Transverse colon (tissue), 3 donors: Measurements from ENCODE around the gene IL17RB.

Source experiments
- CTCF ChIP-seq, 5 experiments: fragments of 200-600 bp in 3 of 5; fragments of 450-650 bp in 2 of 5; sonication (generic) in 3 of 5; IDR thresholded peaks; 1 replicate in 2 of 5; 2 replicates in 3 of 5; pipeline ENCODE4 v1.5.1; 2016 to 2017; ENCODE audit warnings: antibody characterized with exemption in 5 of 5, inconsistent platforms in 3 of 5, mild to moderate bottlenecking in 2 of 5, moderate library complexity in 1 of 5
- EP300 ChIP-seq: sonication (generic); formaldehyde crosslinking; IDR thresholded peaks from one replicate; pipeline ENCODE4 v1.6.1; 2017; ENCODE audit warnings: antibody characterized with exemption, low read depth

DNA sequence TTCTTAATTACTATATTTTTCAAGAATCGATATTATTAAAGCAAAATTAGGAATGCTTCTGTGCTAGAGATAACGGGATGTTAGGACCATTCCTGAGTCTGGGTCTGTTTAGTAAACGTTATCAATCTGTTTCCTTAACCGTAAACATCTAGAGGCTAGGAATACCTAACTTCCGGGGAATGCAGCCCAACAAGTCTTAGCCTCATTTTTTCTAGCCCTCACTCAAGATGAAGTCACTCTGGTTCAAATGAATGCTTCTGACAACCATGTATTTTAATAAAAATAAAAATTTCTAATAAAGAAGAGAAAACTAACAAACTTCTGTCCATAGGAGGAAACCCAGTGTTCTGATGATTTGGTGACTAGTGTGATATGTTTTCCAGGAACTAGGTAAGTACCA lies 56.3 kb downstream of the IL17RB start:
- TF ChIP-seq CTCF (IDR thresholded peaks at IDR 0.05), result no peak
- TF ChIP-seq EP300, result no peak
